ENCODE results near the gene ANKRD44.

Gene ANKRD44

DNA sequence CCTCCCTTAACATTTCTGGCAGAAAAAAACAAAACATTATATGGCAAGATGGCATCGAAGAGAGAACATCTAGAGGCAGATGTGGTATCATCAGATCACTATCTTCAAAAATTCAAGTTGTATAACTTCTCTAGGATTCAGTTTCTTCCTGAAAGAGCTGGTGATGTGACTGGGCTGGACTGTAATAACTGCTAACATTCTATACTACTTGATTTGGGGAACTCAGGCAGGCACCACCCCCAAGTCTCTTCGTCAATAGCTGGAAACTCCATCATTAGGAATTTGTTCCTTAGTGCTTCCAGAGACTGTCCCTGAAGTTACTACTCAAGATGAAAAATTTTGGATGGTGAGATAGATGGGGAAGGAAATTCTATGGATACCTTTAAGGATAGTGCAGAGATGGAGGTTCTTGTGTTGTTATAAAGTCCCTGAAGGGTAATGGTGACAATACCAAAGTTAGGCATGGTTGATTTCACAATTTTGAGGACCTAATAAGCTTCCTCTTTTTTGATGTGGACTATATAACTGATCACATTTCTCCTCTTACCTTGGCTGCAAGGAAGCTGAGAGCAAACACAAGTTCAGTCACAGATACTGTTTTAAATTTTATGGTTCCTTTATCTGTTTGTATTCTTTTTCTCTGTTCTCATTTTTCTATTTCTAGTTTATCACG, 324.9 kb downstream of the ANKRD44 start:
- DNase-seq (ENCODE audit: low read depth): no peak

DNA sequence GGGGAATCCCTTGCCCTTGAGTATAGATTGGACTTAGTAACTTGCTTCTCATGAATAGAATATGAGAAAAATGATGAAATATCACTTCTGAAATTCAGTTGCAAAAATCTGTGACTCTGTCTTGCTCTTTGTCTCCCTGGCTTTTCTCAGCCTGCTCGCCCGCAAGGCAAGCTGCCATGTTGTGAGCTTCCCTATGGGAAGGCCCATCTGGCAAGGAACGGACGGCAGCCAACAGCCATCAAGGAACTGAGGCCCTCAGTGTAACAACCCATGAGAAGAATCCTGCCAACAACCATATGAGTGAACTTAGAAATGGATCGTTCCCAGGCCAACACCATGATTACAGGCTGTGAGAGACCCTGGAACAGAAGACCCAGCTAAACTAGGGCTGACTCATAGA, 325.7 kb downstream of the ANKRD44 start:
- no peak for DNase-seq (ENCODE audit: low read depth)

- DNase-seq (ENCODE audit: low read depth): no peak
Measured at GRCh38 chr2:196983934-196984333, 326.6 kb downstream of the ANKRD44 start.

GRCh38 chr2:196980473-196980872, 330.1 kb downstream of the ANKRD44 start:
- no peak for DNase-seq (ENCODE audit: low read depth)

DNA sequence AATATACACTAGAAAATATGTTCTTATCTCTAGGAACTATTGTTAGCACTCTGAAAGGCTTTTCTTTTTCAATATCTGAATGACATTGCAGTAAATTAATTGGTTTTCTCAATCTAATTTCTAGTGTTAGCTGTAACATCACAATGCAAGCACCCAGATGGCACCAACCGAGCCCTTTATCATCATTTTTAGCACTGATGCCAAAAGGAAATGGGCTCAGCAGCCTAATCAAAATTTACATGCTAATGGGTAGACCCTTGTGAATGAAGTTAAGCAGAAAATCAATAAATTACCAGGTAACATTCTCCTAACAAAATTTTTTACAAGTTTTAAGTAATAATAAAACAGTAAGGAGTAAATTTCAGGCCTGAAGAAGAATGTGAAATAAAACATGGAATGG, 330.6 kb downstream of the ANKRD44 start:
- no peak for DNase-seq (ENCODE audit: low read depth)

DNA sequence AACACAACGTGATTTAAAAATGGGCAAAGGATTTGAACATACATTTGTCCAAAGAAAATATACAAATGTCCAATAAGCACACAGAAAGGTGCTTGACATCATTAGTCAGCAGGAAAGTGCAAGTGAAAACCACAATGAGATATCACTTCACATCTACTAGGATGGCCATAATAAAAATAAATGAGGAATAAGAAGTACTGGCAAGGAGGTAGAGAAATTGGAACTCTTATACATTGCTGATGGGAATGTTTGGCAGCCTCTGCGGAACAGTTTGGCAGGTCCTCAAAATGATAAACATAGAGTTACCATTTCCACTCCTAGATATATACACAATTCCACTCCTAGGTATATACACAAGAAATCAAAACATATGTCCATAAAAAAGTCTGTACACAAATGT, 333.1 kb downstream of the ANKRD44 start:
- no peak for DNase-seq (ENCODE audit: low read depth)

GRCh38 chr2:196974970-196975369, 335.6 kb downstream of the ANKRD44 start:
- no peak for DNase-seq (ENCODE audit: low read depth)

- DNase-seq (ENCODE audit: low read depth): no peak
Measured at GRCh38 chr2:196971574-196972279, 338.9 kb downstream of the ANKRD44 start.

DNA sequence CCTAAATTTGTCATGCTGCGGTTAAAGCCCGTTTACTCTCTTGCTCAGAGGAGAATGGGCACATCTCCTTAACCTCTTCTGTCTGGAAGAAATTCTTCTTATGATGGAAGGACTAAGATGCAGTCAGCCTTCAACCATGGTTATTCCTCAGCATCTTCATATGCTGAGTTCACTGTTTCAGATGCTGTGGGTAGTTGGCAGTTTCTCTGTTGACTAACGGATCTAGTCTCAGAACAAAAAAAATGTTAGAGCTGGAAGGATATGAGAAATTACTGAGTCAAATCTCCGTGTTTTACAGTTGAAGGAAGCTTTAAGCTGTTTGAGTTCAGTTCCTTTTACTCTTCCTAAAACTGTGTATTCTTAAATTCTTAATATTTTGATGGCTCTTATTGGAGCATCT, 340.5 kb downstream of the ANKRD44 start:
- DNase-seq (ENCODE audit: low read depth): no peak

- no peak for DNase-seq (ENCODE audit: low read depth)
Measured at GRCh38 chr2:196968516-196968915, 342.1 kb downstream of the ANKRD44 start.

DNA sequence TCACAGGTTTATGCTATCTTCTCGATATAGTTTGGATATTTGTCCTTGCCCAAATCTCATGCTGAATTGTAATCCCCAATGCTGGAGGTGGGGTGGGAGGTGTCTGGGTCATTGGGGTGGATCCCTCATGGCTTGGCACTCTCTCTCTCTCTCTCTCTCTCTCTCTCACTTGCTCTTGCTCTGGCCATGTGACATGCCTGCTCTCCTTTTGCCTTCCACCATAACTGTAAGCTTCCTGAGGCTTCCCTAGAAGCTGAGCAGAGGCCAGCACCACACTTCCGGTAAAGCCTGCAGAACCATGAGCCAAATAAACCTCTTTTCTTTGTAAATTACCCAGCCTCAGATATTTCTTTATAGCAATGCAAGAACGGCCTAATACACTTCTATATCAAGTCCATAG, 342.8 kb downstream of the ANKRD44 start:
- no peak for DNase-seq (ENCODE audit: low read depth)

- DNase-seq (ENCODE audit: low read depth): no peak
Measured at GRCh38 chr2:196967116-196967515, 343.5 kb downstream of the ANKRD44 start.

DNA sequence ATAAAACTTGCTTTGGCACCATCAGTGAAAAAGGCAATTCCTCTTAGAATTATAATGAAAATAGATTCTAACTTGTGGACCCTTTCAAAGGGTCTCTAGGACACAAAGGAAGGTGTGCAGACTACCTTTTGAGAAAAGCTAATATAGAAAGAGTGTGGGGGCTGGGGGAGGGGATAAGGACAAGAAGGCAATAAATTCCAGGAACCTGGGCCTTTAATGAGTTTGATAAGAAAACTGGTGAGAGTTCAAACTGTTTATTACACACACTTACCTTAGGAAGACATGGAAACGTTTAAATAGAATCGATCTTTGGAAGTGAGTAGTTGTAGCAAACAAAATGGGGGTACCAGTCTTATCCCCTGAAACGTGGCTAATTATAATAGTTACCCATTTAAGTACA, 344.5 kb downstream of the ANKRD44 start:
- DNase-seq (ENCODE audit: low read depth): no peak

GRCh38 chr2:196965651-196966050, 344.9 kb downstream of the ANKRD44 start:
- no peak for DNase-seq (ENCODE audit: low read depth)

GRCh38 chr2:196963961-196964360, 346.6 kb downstream of the ANKRD44 start:
- DNase-seq (ENCODE audit: low read depth): no peak

GRCh38 chr2:196963043-196963442, 347.5 kb downstream of the ANKRD44 start:
- no peak for DNase-seq (ENCODE audit: low read depth)

DNA sequence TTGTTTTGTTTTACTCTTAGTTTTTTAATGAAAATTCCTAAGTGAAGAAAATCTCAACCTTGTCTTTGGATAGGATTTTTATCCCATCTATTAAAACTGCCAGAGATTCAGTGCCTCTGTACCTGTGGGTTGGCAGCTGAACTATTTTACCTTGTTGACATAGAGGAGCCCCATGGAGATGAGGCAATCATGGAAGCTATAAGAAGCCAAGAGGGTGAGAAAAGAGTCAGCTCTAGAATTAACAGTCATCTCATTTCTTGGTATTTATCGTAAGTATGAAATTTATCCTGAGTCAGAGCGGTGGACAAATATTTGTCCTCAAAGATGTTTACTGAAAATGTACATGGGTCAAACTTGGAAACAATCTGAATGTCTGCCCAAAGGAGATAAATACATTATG, 348.3 kb downstream of the ANKRD44 start:
- no peak for DNase-seq (ENCODE audit: low read depth)

DNA sequence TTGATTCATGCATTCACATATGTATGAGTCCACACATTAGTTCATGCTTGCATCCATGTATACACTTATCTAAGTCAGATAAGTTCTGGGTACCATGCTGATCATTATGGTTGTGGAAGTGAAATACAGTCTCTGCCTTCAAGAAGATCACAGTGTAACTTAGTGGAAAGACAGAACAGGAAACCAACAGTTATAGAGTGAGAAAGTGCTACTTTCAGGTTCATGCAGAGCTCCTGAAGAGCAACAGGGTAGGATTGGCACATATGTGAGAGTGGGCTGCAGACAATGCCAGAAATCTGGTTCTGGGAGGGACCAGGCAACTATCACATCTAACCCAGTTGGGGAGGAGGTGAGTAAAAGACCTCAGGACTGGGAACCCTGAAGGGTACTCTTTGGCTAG, 348.7 kb downstream of the ANKRD44 start:
- DNase-seq (ENCODE audit: low read depth): no peak

- DNase-seq (ENCODE audit: low read depth): no peak
Measured at GRCh38 chr2:196959734-196960338, 350.7 kb downstream of the ANKRD44 start.

- no peak for DNase-seq (ENCODE audit: low read depth)
Measured at GRCh38 chr2:196959281-196959680, 351.3 kb downstream of the ANKRD44 start.

DNA sequence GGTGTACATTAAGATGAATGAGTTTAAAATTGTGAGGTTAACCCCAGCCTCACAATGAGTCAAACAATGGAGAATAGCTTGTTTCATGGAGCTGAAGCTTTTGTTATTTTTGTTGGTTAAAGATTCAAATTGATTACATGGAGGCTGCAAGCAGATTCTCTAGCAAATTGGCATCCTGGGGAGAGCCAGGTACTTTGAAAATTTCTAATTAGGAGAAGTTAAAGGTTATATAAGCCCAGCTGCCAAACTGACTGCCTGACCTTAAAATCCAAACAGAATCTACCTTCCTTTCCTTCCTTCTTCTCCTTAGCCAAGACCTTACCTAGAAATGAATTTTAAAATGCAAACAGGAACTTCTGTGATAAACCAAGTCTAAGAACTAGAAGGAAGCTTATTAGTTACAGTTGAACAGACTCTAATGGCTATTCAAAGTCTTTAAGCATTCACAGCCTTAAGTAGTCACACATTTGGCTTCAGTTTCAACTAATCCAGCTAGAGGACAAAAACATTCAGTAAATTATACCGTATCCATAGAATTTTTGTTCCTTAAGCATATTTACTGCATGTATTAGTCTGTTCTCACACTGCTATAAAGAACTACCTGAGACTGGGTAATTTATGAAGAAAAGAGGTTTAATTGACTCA, 352.6 kb downstream of the ANKRD44 start:
- no peak for DNase-seq (ENCODE audit: low read depth)

- DNase-seq (ENCODE audit: low read depth): no peak
Measured at GRCh38 chr2:196957442-196957841, 353.1 kb downstream of the ANKRD44 start.

DNA sequence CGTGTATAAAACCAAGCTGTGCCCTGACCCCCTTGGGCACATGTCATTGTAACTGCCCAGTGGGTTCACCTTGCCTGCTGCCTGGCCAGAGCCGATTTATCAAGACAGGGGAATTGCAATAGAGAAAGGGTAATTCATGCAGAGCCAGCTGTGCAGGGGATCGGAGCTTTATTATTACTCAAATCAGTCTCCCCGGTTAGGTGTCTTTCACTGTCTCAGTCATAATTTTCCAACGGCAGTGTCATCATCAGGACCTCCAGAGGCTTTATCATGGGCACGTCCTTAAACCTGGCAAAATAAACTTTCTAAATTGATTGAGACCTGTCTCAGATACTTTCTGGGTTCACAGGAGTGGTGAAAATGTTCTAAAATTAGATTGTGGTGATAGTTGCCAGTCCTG, 354.5 kb downstream of the ANKRD44 start:
- DNase-seq (ENCODE audit: low read depth): no peak
